COLO829 (cell line): ENCODE data around the gene TUSC1.
"Not testable (repeated sequence)": the region's sequence is repeated elsewhere in the genome, so short reads cannot be mapped to it uniquely, and the experiment has no call there.

Experiments
- DNase-seq: peaks from one replicate; pipeline ENCODE4 v3.0.0; 2012; ENCODE audit warnings: low spot score

TUSC1 gene

DNA sequence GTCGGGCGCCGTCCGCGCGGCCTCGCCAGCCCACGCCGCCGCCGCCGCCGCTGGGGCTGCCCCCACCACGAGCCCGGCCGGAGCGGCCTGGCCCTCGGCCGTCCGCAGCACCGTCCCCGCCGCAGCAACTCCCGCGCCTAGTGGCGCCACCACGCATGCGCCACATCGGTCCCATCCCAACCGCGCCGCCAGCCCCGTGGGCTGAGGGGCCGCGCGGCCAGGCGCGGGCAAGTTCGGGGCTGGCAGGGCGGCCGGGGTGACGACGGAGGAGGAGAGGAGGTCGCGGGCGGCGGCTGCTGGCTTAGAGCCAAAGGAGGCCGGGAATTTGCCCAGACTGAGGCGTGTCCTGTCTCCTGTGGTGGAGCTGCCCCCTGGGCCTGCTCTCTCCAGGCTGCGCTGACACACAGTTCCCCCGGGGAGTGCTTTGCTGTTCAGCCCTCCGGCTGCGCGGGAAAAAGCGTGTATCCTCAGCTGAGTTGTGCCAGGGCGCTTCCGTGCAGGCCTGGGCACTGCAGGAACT, at the start of gene TUSC1:
TSS of gene TUSC1 (minus strand) at position 298 of the 520 bp plus-strand sequence. CDS start at position 166, 132 bp downstream.
- peak; percentile 56 for DNase-seq

- DNase-seq: no peak
Measured at GRCh38 chr9:25726871-25727410, 48.7 kb upstream of the TUSC1 start.

DNA sequence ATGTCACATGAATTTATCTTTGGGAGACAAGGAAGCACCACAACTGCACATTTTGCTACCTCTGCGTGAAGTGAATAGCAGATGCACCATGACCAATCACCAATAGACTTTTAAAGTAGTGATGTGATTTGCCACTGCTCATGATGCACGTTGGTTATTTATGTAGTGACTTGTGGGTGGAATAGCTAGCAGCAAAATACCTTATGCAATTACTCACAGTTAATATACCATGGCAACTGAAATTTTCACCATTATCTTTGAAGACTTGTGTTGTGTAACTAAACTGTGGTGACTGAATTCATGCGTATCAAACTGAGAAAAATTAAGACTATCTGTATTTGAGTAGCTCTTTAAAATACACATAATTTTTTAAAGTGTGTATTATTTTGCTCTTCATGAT, 46.2 kb upstream of the TUSC1 start:
- DNase-seq: peak; percentile 28

DNA sequence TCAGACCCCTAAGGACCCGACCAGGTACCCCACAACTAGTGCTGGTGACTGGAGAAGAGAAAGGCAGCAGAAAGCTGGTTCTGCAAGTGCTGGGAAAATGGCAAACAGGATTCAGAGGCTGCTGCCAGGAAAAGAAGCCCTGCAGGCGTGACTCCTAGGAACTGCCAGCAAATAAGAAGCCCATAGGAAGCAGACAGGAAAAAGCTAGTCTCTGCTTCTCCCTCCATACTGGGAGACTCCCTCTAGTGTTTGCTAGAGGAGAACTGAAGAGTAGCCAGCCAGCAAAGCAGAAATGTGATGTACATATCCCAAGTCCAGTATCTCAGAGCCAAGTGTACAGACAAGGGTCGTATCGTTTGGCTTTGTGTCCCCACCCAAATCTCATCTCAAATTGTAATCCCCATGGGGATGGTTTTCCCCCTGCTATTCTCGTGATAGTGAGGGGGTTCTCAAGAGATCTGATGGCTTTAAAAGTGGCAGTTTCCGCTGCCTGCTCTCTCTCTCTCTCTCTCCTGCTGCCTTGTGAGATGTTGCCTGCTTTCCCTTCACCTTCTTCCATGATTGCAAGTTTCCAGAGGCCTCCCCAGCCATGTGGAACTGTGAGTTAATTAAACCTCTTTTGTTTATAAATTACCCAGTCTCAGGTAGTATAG, 38.1 kb upstream of the TUSC1 start:
- DNase-seq: peak; percentile 58

- no peak for DNase-seq
Measured at GRCh38 chr9:25709941-25710340, 31.7 kb upstream of the TUSC1 start.

- DNase-seq: no peak
Measured at GRCh38 chr9:25704800-25705199, 26.6 kb upstream of the TUSC1 start.

GRCh38 chr9:25703701-25704357, 25.6 kb upstream of the TUSC1 start:
- no peak for DNase-seq

DNA sequence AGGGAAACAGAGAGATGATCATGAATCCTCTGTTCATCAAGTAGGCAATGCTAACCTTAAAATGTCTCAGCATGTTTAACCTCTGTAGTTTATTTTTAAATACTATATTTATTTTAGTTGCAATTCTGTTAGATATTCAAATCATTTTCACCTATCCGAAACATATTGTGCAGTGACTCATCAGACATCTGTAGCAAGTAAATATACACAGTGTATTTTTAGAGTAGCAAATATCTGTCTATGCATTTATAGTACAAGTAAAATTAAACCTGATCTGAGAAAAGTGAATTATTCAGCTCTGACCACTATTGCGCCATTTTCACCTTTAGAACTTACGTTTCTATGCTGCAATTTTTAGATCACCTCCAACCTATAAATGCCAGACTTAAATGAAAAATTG, 24.3 kb upstream of the TUSC1 start:
- no peak for DNase-seq

- DNase-seq: peak; percentile 57
Measured at GRCh38 chr9:25700899-25701298, 22.7 kb upstream of the TUSC1 start.

- no peak for DNase-seq
Measured at GRCh38 chr9:25700430-25700829, 22.2 kb upstream of the TUSC1 start.

GRCh38 chr9:25691786-25692185, 13.5 kb upstream of the TUSC1 start:
- DNase-seq: no peak

DNA sequence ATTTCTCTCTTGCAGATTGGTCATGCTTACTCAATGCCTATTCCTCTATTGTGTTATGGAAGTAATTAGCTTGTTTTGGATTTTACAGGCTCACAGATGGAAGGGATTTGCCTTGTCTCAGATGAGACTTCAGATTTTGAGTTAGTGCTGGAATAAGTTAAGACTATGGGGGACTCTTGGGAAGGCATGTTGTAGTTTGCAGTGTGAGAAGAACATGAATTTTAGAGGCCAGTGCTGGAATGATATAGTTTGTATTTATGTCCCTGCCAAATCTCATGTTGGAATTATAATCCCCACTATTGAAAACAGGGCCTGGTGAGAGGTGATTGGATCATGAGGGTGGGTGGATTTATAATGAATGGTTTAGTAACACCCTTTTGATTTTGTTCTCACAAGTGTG, 6.1 kb upstream of the TUSC1 start:
- DNase-seq: no peak

- no peak for DNase-seq
Measured at GRCh38 chr9:25681266-25681665, 3.0 kb upstream of the TUSC1 start.

- DNase-seq: no peak
Measured at GRCh38 chr9:25678846-25679360, 659 bp upstream of the TUSC1 start.

DNA sequence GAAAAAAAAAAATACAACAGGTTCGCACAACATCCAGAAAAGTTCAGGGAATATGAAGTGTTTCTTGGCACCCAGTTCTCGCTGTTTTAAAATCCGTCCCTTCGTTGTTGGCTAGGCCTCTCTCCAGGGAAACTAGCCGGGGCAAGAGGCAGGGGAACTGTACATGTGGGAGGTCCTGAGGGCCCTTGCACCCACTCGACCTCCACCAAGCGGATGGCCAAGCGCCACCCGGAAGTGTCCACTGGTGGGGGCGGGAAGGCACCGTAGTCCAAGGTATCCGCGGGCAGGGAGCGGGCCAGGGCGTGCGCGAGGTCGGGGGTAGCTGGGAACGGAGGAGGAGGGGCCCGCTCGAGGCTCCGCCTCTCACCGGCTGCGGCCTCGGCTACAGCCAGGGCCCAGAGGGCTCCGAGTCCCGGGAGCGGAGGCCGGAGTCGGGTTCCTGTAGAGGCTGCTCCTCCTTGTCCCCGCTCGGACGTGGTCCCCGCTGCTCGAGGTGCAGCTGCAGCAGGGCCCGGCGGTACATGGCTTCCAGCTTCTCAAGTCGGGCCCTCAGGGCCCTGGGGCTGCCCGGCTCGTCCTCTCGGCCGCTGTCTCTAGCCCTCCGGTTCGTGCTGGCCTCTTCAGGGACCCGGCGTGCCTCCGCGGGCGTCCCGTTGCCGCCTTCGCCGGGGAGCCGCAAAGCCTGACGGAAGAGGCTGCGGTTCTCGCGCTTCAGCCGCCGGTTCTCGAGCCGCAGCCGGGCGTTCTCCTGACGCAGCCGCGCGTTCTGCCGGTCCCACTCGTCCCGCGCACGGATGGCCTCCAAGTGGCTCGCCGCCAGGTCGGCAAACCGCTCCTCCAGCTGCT, 720 bp downstream of the TUSC1 start:
- peak; percentile 45 for DNase-seq

DNA sequence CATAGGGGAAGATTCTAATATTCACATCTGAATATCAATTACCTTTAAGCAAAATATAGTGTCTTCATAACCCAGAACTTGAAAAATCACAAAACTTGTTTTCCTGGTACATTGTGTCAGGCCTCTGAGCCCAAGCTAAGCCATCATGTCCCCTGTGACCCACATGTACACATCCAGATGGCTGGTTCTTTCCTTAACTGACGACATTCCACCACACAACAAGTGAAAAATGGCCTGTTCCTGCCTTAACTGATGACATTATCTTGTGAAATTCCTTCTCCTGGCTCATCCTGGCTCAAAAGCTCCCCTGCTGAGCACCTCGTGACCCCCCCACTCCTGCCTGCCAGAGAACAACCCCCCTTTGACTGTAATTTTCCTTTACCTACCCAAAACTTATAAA, 2.4 kb downstream of the TUSC1 start:
- not testable (repeated sequence) for DNase-seq

DNA sequence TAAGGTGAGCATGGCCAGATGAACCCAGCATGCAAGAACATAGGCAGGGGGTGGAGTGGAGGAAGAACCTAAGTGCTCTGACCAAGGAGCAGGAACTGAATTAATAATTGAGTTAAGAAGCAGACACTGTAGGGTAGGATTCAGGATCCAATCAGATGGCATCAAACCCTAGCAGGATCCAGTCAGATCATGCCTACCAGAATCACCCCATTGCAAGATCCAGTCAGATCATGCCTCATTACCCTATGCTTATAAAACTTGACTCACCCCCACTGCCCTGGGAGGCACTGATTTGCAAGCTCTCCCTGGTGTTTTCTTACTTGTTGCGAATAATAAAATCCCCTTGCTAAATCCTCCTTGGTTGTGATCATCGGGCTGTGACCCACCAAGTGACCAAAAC, 19.7 kb downstream of the TUSC1 start:
- no peak for DNase-seq

DNA sequence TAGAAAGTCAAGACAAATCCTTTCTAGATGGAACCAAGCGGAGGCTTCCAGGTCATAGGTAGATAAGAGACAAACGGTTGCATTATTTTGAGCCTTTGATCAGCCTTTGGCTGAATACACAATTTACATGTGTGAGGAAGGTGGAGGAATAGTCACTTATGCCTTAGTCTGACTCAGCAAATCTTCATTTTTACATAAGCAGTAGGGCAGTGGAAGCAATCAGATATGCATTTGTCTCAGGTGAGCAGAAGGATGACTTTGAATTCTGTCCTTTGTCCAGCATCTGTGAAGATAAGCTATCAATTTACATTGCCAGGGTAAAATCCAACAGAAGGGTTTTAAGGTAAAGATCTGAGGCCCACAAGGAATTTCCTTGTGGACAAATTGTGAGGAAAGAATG, 23.8 kb downstream of the TUSC1 start:
- no peak for DNase-seq

DNA sequence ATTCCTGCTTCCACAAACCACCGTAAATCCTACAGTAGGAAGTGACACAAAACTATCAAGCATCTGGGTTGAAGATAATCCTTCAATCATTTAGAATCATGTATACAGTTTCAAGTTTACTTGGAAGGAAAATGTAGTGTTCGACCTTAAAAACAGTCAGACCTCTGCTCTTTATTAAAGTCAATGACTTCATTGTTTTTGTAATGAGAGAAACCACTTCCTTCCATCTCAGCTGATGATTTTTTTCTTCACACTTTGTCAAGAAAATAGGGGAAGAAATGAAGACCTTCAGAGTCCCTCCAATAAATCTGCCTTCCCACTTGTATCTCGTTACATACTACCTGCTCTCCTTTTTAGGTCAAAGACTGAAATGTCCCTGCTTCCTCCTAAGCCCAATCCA, 30.1 kb downstream of the TUSC1 start:
- DNase-seq: peak; percentile 0

DNA sequence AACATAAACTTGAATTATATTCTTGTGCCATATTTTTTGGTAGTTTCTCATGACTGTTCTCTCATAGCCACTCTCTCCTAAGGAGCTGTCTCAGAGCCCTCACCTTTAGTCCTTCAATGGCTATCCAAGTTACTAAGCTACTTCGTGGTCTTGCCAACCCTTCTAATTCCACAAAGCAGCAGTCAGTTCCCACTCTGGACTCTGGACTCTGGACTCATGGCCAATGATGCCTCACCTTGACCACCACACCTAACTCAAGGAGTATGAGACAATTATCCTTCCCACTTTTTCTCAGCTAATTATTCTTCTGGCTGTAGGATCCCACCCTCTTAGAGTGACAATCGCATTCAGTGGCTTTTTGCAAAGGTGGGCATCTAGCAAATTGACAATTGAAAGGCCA, 42.2 kb downstream of the TUSC1 start:
- no peak for DNase-seq

GRCh38 chr9:25629231-25629630, 49.0 kb downstream of the TUSC1 start:
- DNase-seq: no peak
